ENCODE data around the gene CELSR2. TPM values are rescaled to one million over a fixed set of nuclear protein-coding genes. Genes with fewer than 3 reads are reported as not detected.

The CELSR2 gene
- total RNA-seq, 4 donors from 2014 or later, result 0.65 to 1.5 (median 1.2) TPM

DNA sequence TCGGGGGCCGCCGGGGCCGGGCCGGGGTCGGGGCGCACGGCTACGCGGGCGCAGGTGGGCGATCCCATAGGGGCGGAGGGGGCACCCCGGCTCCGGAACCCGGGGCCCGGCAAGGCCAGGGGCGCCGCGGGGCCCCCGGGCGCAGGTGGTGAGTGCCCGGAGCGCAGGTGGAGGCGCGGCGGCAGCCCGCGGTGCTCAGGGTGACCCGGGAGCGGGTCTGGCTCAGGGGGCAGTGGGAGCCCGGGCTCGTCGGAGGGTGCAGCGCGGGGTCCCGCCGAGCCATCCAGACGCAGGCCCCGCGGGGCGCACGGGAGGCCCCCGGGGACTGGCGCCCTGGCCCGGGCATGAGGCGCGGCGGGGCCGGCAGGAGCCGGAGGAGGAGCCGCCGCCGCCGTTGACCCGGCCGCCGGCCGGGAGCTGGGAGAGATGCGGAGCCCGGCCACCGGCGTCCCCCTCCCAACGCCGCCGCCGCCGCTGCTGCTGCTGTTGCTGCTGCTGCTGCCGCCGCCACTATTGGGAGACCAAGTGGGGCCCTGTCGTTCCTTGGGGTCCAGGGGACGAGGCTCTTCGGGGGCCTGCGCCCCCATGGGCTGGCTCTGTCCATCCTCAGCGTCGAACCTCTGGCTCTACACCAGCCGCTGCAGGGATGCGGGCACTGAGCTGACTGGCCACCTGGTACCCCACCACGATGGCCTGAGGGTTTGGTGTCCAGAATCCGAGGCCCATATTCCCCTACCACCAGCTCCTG lies 489 bp downstream of the CELSR2 start:
- TF ChIP-seq, protein P1, sequence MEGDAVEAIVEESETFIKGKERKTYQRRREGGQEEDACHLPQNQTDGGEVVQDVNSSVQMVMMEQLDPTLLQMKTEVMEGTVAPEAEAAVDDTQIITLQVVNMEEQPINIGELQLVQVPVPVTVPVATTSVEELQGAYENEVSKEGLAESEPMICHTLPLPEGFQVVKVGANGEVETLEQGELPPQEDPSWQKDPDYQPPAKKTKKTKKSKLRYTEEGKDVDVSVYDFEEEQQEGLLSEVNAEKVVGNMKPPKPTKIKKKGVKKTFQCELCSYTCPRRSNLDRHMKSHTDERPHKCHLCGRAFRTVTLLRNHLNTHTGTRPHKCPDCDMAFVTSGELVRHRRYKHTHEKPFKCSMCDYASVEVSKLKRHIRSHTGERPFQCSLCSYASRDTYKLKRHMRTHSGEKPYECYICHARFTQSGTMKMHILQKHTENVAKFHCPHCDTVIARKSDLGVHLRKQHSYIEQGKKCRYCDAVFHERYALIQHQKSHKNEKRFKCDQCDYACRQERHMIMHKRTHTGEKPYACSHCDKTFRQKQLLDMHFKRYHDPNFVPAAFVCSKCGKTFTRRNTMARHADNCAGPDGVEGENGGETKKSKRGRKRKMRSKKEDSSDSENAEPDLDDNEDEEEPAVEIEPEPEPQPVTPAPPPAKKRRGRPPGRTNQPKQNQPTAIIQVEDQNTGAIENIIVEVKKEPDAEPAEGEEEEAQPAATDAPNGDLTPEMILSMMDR (IDR thresholded peaks at IDR 0.05; ENCODE audit: low read depth), result no peak

DNA sequence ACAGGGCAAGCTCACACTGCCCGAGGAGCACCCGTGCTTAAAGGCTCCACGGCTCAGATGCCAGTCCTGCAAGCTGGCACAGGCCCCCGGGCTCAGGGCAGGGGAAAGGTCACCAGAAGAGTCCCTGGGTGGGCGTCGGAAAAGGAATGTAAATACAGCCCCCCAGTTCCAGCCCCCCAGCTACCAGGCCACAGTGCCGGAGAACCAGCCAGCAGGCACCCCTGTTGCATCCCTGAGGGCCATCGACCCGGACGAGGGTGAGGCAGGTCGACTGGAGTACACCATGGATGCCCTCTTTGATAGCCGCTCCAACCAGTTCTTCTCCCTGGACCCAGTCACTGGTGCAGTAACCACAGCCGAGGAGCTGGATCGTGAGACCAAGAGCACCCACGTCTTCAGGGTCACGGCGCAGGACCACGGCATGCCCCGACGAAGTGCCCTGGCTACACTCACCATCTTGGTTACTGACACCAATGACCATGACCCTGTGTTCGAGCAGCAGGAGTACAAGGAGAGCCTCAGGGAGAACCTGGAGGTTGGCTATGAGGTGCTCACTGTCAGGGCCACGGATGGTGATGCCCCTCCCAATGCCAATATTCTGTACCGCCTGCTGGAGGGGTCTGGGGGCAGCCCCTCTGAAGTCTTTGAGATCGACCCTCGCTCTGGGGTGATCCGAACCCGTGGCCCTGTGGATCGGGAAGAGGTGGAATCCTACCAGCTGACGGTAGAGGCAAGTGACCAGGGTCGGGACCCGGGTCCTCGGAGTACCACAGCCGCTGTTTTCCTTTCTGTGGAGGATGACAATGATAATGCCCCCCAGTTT lies 1.3 kb downstream of the CELSR2 start:
- TF ChIP-seq, protein P1 (IDR thresholded peaks at IDR 0.05; ENCODE audit: low read depth), result no peak

DNA sequence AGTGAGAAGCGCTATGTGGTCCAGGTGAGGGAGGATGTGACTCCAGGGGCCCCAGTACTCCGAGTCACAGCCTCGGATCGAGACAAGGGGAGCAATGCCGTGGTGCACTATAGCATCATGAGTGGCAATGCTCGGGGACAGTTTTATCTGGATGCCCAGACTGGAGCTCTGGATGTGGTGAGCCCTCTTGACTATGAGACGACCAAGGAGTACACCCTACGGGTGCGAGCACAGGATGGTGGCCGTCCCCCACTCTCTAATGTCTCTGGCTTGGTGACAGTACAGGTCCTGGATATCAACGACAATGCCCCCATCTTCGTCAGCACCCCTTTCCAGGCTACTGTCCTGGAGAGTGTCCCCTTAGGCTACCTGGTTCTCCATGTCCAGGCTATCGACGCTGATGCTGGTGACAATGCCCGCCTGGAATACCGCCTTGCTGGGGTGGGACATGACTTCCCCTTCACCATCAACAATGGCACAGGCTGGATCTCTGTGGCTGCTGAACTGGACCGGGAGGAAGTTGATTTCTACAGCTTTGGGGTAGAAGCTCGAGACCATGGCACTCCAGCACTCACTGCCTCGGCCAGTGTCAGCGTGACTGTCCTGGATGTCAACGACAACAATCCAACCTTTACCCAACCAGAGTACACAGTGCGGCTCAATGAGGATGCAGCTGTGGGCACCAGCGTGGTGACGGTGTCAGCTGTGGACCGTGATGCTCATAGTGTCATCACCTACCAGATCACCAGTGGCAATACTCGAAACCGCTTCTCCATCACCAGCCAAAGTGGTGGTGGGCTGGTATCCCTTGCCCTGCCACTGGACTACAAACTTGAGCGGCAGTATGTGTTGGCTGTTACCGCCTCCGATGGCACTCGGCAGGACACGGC lies 2.2 kb downstream of the CELSR2 start:
- TF ChIP-seq, protein P1 (IDR thresholded peaks at IDR 0.05; ENCODE audit: low read depth), result no peak

DNA sequence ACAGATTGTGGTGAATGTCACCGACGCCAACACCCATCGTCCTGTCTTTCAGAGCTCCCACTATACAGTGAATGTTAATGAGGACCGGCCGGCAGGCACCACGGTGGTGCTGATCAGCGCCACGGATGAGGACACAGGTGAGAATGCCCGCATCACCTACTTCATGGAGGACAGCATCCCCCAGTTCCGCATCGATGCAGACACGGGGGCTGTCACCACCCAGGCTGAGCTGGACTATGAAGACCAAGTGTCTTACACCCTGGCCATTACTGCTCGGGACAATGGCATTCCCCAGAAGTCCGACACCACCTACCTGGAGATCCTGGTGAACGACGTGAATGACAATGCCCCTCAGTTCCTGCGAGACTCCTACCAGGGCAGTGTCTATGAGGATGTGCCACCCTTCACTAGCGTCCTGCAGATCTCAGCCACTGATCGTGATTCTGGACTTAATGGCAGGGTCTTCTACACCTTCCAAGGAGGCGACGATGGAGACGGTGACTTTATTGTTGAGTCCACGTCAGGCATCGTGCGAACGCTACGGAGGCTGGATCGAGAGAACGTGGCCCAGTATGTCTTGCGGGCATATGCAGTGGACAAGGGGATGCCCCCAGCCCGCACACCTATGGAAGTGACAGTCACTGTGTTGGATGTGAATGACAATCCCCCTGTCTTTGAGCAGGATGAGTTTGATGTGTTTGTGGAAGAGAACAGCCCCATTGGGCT lies 3.0 kb downstream of the CELSR2 start:
- TF ChIP-seq, protein P1 (IDR thresholded peaks at IDR 0.05; ENCODE audit: low read depth), result no peak

DNA sequence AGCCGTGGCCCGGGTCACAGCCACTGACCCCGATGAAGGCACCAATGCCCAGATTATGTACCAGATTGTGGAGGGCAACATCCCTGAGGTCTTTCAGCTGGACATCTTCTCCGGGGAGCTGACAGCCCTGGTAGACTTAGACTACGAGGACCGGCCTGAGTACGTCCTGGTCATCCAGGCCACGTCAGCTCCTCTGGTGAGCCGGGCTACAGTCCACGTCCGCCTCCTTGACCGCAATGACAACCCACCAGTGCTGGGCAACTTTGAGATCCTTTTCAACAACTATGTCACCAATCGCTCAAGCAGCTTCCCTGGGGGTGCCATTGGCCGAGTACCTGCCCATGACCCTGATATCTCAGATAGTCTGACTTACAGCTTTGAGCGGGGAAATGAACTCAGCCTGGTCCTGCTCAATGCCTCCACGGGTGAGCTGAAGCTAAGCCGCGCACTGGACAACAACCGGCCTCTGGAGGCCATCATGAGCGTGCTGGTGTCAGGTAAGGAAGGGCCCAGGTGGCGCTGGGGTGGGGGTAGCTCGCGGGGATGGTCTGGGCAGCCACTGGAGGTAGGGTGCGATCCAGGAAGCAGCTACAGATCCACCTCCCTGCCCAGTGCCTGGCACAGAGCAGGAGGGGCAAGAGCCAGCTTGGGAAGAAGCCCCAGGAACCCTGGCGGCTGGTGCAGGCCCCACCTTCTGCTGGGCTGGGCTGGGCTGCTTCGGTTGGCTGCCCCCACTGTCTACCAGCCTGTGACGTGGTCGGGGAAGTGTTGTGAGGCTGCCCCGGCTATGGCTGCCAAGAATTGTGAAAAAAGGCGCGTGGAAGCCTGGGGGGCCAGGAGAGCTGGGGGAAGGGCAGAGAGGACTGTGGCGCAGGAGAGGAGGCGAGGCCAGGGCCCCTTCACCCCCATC lies 3.8 kb downstream of the CELSR2 start:
- TF ChIP-seq, protein P1 (IDR thresholded peaks at IDR 0.05; ENCODE audit: low read depth), result no peak
